Immature natural killer cell (primary cell): Measurements from ENCODE around the gene ZNF205. TPM values are rescaled to one million over a fixed set of nuclear protein-coding genes. Genes with fewer than 3 reads are reported as not detected.
"Not testable (repeated sequence)": the region's sequence is repeated elsewhere in the genome, so short reads cannot be mapped to it uniquely, and the experiment has no call there.

Source experiments
- DNase-seq, 3 donors: peaks; one replicate each; pipeline ENCODE4 v3.0.0; 2022; ENCODE audit warnings: mixed read lengths in 1 of 3
- H3K27ac Mint-ChIP-seq, 6 donors: one replicate each; pipeline ENCODE4 v1.8.0; 2020; ENCODE audit warnings: mixed read lengths in 6 of 6, mild to moderate bottlenecking in 5 of 6, inconsistent platforms in 4 of 6, moderate library complexity in 3 of 6
- H3K27me3 Mint-ChIP-seq, 3 donors: one replicate each; pipeline ENCODE4 v1.8.0; 2020 to 2021; ENCODE audit warnings: low read depth in 3 of 3, mild to moderate bottlenecking in 3 of 3, mixed read lengths in 3 of 3, moderate library complexity in 3 of 3, inconsistent platforms in 1 of 3
- H3K36me3 Mint-ChIP-seq, 3 donors: one replicate each; pipeline ENCODE4 v1.8.0; 2020; ENCODE audit warnings: mixed read lengths in 3 of 3, inconsistent platforms in 2 of 3, mild to moderate bottlenecking in 2 of 3
- H3K4me1 Mint-ChIP-seq, 2 donors: one replicate each; pipeline ENCODE4 v1.8.0; 2020; ENCODE audit warnings: inconsistent platforms in 2 of 2, mild to moderate bottlenecking in 2 of 2, mixed read lengths in 2 of 2, moderate library complexity in 1 of 2
- H3K4me3 Mint-ChIP-seq, 5 donors: one replicate each; pipeline ENCODE4 v1.8.0; 2020; ENCODE audit warnings: mild to moderate bottlenecking in 5 of 5, mixed read lengths in 5 of 5, inconsistent platforms in 3 of 5, moderate library complexity in 3 of 5
- H3K9me3 Mint-ChIP-seq, 6 donors: one replicate each; pipeline ENCODE4 v1.8.0; 2020; ENCODE audit warnings: mild to moderate bottlenecking in 6 of 6, mixed read lengths in 6 of 6, inconsistent platforms in 4 of 6, moderate library complexity in 3 of 6
- polyA plus RNA-seq, 3 donors: library from polyadenylated mRNA; unstranded; fragments of 300-500 nt; fragmentation: Illumina TruSeq; gene quantifications; one replicate each; pipeline ENCODE4 v1.2.3, GENCODE V29; 2021

ZNF205 gene
- polyA plus RNA-seq, 3 donors from 2014 or later, result 0.13 TPM; not detected in 2

- Mint-ChIP-seq H3K4me1 (peaks cover 47 to 53% of the 10 kb centered on the region in 2 donors), H3K4me3 (no peak overlapping the region)
Observed at GRCh38 chr16:3155972-3156371, 43.6 kb downstream of the ZNF205 start.

DNA sequence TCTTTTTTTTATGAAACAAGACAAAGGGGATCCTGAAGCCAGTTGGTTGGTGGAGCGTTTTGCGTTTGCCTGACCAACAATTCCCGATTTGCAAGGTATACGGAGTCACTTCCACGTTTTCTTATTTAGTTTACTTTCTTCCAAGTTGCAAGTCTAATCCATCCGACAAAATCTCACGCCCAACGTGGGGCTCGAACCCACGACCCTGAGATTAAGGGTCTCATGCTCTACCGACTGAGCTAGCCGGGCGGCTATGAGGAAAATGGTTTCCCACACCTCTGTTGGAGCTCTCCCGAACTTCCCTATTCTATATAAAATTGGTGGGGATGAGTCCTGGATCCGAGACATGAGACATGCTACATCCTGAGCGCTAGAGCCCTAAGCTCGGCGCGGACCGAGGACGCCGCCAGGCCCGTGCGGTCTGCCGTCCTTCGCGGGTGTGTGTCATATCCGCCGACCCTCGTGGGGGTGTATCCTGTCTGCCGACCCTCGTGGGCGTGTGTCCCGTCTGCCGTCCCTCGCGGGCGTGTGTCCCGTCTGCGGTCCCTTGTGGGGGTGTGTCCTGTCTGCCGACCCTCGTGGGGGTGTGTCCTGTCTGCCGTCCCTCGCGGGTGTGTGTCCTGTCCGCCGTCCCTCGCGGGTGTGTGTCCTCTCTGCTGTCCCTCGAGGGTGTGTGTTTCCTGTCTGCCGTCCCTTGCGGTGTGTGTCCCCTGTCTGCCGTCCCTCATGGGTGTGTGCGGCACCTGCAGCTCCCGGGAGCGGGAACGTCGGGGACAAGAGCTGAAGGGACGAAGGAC is 45.0 kb downstream of the ZNF205 start:
- Mint-ChIP-seq H3K27me3 (peaks cover 23 to 40% (median 35%) of the 10 kb centered on the region in 3 donors), H3K4me1 (peaks cover 38 to 40% of the 10 kb centered on the region in 2 donors), H3K27ac (peak overlapping the region; percentile 83 to 97 (median 95)), H3K9me3 (peaks cover 0 to 5% (median 0%) of the 10 kb centered on the region in 6 donors), H3K4me3 (peak overlapping the region; percentile 80 to 88 (median 87)), H3K36me3 (no peaks in the 10 kb centered on the region)
- DNase-seq, result peak; percentile 85 to 90 (median 87)

More at GRCh38 chr16:3155972-3156371, 43.6 kb downstream of the ZNF205 start:
- peaks cover 0 to 5% (median 0%) of the 10 kb centered on the region in 6 donors for H3K9me3 Mint-ChIP-seq
- H3K27me3 Mint-ChIP-seq, result peaks cover 30 to 47% (median 43%) of the 10 kb centered on the region in 3 donors
- no peak for DNase-seq
- peak overlapping the region; percentile 62 to 96 (median 81) for H3K27ac Mint-ChIP-seq
- H3K36me3 Mint-ChIP-seq, result no peaks in the 10 kb centered on the region

- H3K36me3 Mint-ChIP-seq, result no peaks in the 10 kb centered on the region
- peak overlapping the region; percentile 83 to 97 (median 95) for H3K27ac Mint-ChIP-seq
- peaks cover 0 to 5% (median 0%) of the 10 kb centered on the region in 6 donors for H3K9me3 Mint-ChIP-seq
- DNase-seq, result no peak
- peaks cover 18 to 35% (median 29%) of the 10 kb centered on the region in 3 donors for H3K27me3 Mint-ChIP-seq
- peaks cover 37 to 38% of the 10 kb centered on the region in 2 donors for H3K4me1 Mint-ChIP-seq
- H3K4me3 Mint-ChIP-seq, result peak overlapping the region; percentile 80 to 88 (median 87)
Observed at GRCh38 chr16:3158026-3158509, 45.7 kb downstream of the ZNF205 start.

GRCh38 chr16:3158510-3159314 is 46.3 kb downstream of the ZNF205 start:
- Mint-ChIP-seq H3K27me3 (peaks cover 18 to 35% (median 29%) of the 10 kb centered on the region in 3 donors), H3K27ac (peak overlapping the region; percentile 87 to 96 (median 92)), H3K36me3 (no peaks in the 10 kb centered on the region), H3K4me3 (peak overlapping the region; percentile 79 to 92 (median 91)), H3K9me3 (peaks cover 0 to 5% (median 0%) of the 10 kb centered on the region in 6 donors), H3K4me1 (peaks cover 38 to 40% of the 10 kb centered on the region in 2 donors)
- DNase-seq, result peak; percentile 84 to 88 (median 86)

DNA sequence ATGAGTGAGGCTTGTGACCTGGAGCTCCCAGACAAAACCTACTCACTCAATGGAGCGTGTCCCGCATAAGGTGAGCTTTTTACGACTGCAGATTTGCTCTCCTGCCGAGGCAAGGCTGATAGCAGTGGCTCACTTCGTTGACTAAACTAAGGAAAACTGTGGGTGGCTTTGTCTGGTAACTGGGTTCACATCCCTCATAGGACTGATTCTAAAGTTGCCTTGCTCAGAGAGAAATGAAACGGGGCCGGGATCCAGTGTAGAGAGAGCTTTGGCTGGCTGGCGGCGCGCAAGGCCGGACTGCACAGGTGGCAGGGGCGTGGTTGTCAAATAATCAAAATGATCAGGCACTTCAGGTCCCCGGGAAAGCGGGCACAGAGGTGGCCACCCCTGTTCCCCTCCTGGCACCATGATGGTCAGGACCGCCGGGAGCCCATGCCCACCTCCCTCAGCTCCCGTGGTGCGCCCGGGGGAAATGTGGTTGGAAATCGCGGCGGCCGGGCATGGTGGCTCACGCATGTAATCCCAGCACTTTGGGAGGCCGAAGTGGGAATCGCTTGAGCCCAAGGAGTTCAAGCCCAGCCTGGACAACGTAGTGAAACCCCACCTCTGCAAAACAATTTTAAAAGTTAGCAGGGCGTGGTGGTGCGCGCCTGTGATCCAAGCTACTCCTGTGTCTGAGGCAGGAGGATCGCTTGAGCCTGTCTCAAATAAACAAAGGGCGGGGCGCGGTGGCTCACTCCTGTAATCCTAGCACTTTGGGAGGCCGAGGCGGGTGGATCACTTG is 49.0 kb downstream of the ZNF205 start:
- Mint-ChIP-seq H3K27ac (no peak overlapping the region), H3K27me3 (peaks cover 17 to 33% (median 29%) of the 10 kb centered on the region in 3 donors), H3K9me3 (peaks cover 0 to 5% (median 0%) of the 10 kb centered on the region in 6 donors), H3K36me3 (no peaks in the 10 kb centered on the region), H3K4me3 (peak overlapping the region; percentile 39 to 64 (median 47)), H3K4me1 (peaks cover 41 to 46% of the 10 kb centered on the region in 2 donors)
- DNase-seq, result no peak

DNA sequence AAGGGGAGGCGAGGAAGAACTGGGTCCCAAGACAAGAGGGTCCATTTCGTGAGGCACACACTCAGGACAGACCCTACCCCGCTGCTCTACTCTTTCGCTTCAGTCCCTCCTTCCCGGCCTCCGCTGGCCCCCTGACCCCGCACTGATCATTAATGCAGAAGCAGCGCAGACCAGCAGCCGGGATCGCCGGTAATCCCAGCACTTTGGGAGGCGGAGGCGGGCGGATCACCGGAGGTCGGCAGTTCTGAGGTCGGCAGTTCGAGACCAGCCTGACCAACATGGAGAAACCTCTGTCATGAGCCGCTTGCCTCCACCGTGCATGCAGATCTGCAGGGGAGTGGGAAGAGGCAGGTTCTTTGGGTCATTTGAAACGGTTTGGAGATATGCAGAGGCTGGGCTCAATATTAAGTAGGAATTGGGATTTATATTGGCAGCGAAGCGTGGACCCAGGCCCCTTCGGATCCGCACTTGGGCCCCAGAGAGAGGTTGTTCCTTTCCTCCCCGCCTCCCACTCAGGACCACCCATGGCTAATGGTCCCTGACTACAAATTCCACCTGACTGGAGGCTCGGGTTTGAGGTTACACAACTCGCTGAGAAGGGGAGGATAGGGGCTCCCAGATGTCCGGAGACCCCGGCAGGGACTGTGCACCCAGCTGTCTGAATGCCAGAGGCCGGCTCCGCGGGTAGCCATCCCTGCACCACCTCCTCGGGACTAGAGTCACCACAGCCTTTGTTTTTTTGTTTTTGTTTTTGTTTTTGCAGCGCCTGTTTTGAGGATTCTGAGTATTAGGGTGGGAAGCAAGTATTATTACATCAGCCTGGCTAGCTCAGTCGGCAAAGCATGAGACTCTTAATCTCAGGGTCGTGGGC is 52.0 kb downstream of the ZNF205 start:
- H3K4me1 Mint-ChIP-seq, result peaks cover 22 to 26% of the 10 kb centered on the region in 2 donors
- peaks cover 0 to 24% (median 8%) of the 10 kb centered on the region in 3 donors for H3K27me3 Mint-ChIP-seq
- no peaks in the 10 kb centered on the region for H3K9me3 Mint-ChIP-seq
- peak overlapping the region in 1 of 6 donors; percentile 71 for H3K27ac Mint-ChIP-seq
- DNase-seq, result no peak
- H3K36me3 Mint-ChIP-seq, result no peaks in the 10 kb centered on the region
- no peak overlapping the region for H3K4me3 Mint-ChIP-seq

DNA sequence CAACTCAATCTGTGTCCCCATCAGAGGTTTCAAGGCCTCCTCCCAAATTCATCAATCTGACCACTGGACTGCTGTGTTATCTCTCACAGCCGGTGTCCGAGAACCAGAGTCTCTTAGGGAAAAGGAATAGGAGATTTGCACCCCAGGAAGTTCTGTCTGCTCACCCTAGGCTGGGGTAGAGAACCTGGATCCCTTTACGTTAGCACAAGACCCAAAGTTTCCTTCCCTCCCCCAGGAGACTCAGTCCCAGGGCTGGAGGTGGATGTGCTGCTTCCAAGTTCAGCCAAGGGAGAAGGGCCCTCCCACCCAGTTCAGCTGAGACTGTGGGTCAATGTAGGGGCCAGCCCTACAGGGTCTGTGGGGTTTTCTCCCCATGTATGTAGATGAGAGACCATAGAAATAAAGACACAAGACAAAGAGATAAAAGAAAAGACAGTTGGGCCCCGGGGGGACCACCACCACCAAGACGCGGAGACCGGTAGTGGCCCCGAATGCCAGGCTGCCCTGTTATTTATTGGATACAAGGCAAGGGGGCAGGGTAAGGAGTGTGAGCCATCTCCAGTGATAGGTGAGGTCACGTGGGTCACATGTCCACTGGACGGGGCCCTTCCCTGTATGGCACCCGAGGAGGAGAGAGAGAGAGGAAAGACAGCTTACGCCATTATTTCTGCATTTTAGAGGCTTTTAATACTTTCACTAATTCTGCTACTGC is 52.9 kb downstream of the ZNF205 start:
- DNase-seq, result no peak
- peaks cover 0 to 25% (median 3%) of the 10 kb centered on the region in 3 donors for H3K27me3 Mint-ChIP-seq
- peak overlapping the region; percentile 9 to 81 (median 61) for H3K27ac Mint-ChIP-seq
- H3K36me3 Mint-ChIP-seq, result no peaks in the 10 kb centered on the region
- H3K9me3 Mint-ChIP-seq, result no peaks in the 10 kb centered on the region
- peak overlapping the region; percentile 38 to 71 (median 64) for H3K4me3 Mint-ChIP-seq
- H3K4me1 Mint-ChIP-seq, result peaks cover 13 to 20% of the 10 kb centered on the region in 2 donors

- H3K27me3 Mint-ChIP-seq, result peaks cover 5 to 35% (median 10%) of the 10 kb centered on the region in 3 donors
- no peaks in the 10 kb centered on the region for H3K9me3 Mint-ChIP-seq
- no peak for DNase-seq
- no peaks in the 10 kb centered on the region for H3K36me3 Mint-ChIP-seq
- peak overlapping the region in 1 of 6 donors; percentile 40 for H3K27ac Mint-ChIP-seq
- H3K4me1 Mint-ChIP-seq, result peaks cover 21 to 32% of the 10 kb centered on the region in 2 donors
- no peak overlapping the region for H3K4me3 Mint-ChIP-seq
Observed at GRCh38 chr16:3166505-3166886, 54.1 kb downstream of the ZNF205 start.

- not testable (repeated sequence) for DNase-seq, H3K27ac Mint-ChIP-seq, H3K4me3 Mint-ChIP-seq, H3K9me3 Mint-ChIP-seq, H3K36me3 Mint-ChIP-seq
- Mint-ChIP-seq H3K27me3 (peaks cover 17 to 42% (median 25%) of the 10 kb centered on the region in 3 donors), H3K4me1 (peaks cover 32 to 36% of the 10 kb centered on the region in 2 donors)
Observed at GRCh38 chr16:3168729-3169128, 56.3 kb downstream of the ZNF205 start.
